Right ventricle myocardium inferior (tissue), 1 donor: ENCODE data around the gene DIDO1. TPM values are rescaled to one million over a fixed set of nuclear protein-coding genes. Genes with fewer than 3 reads are reported as not detected.
A peak's percentile ranks its signal among the peaks of the same experiment; 100 is the strongest.

Source experiments
- ATAC-seq: fragments of 200-7000 bp; cut with Tn5 transposase; one replicate; pipeline ENCODE4 v1.9.1; 2020; ENCODE audit warnings: mild to moderate bottlenecking, moderate library complexity
- DNase-seq: peaks from one replicate; pipeline ENCODE4 v3.0.0; 2021; ENCODE audit errors: missing footprints
- intact Hi-C: fragments of 100-400 bp; cut with DNase I; formaldehyde crosslinking; loops from one replicate; pipeline ENCODE4 v1.11.0; 2022
- total RNA-seq: library from RNA; stranded (reverse); fragmentation: NEBNext Ultra II Directional; extraction: Animal tissue kit (Norgen Biotek cat#: 25700); gene quantifications from one replicate; pipeline ENCODE4 v1.2.1, GENCODE V29; 2021
- donor health status: DM: no; HTN: yes; CAD: no; lungs with severe emphysema.

Gene DIDO1
- total RNA-seq, 1 donor from 2014 or later = 33.5 TPM

GRCh38 chr20:62888910-62889309 is 37.4 kb downstream of the DIDO1 start:
- no peak for DNase-seq
- intact Hi-C loops = no loop called here
- no peak for ATAC-seq

GRCh38 chr20:62888406-62888805 is 37.9 kb downstream of the DIDO1 start:
- DNase-seq = no peak
- intact Hi-C loops = no loop called here
- no peak for ATAC-seq

- no peak for DNase-seq
- ATAC-seq = no peak
- intact Hi-C loops = no loop called here
These were observed 38.5 kb downstream of the DIDO1 start for GRCh38 chr20:62887860-62888239.

- ATAC-seq = peak; percentile 57
- intact Hi-C loops = no loop called here
- peak; percentile 81 for DNase-seq
These were observed 39.0 kb downstream of the DIDO1 start for GRCh38 chr20:62887152-62887859.

GRCh38 chr20:62886709-62887058 is 39.6 kb downstream of the DIDO1 start:
- ATAC-seq = no peak
- DNase-seq = no peak
- intact Hi-C loops = no loop called here

- DNase-seq (no peak), ATAC-seq (no peak)
- intact Hi-C loops = no loop called here
These were observed 40.2 kb downstream of the DIDO1 start for GRCh38 chr20:62885896-62886708.

GRCh38 chr20:62885046-62885895 is 41.0 kb downstream of the DIDO1 start:
- intact Hi-C loops = no loop called here
- no peak for ATAC-seq
- DNase-seq = no peak

- intact Hi-C loops = no loop called here
- no peak for DNase-seq
- no peak for ATAC-seq
These were observed 41.7 kb downstream of the DIDO1 start for GRCh38 chr20:62884556-62884955.

GRCh38 chr20:62882426-62882825 is 43.9 kb downstream of the DIDO1 start:
- no peak for DNase-seq
- intact Hi-C loops = no loop called here
- ATAC-seq = no peak

- ATAC-seq (no peak), DNase-seq (no peak)
- intact Hi-C loops = no loop called here
These were observed 44.5 kb downstream of the DIDO1 start for GRCh38 chr20:62881662-62882395.

GRCh38 chr20:62880935-62881661 is 45.2 kb downstream of the DIDO1 start:
- intact Hi-C loops = no loop called here
- DNase-seq (no peak), ATAC-seq (no peak)

GRCh38 chr20:62880147-62880934 is 46.0 kb downstream of the DIDO1 start:
- intact Hi-C loops = no loop called here
- no peak for DNase-seq
- ATAC-seq = no peak

- intact Hi-C loops = loop anchor here (5.0 kb wide), 1 partner anchor 48 kb away; the partner anchor contains the start of gene DIDO1
- ATAC-seq (no peak), DNase-seq (no peak)
These were observed 46.8 kb downstream of the DIDO1 start for GRCh38 chr20:62879275-62880146.

GRCh38 chr20:62878244-62879038 is 47.9 kb downstream of the DIDO1 start:
- DNase-seq = no peak
- intact Hi-C loops = loop anchor here (5.0 kb wide), 1 partner anchor 49 kb away; the partner anchor contains the start of gene DIDO1
- no peak for ATAC-seq

GRCh38 chr20:62876902-62877816 is 49.1 kb downstream of the DIDO1 start:
- intact Hi-C loops = loop anchor here (5.0 kb wide), 1 partner anchor 50 kb away; the partner anchor contains the start of gene DIDO1
- DNase-seq = peak; percentile 91
- ATAC-seq = peak; percentile 93
